COLO668 (cell line): ENCODE measurements around the gene TCP10L.
"Not testable (repeated sequence)": the region's sequence is repeated elsewhere in the genome, so short reads cannot be mapped to it uniquely, and the experiment has no call there.

Source experiments
- DNase-seq: peaks from one replicate; lab custom pipeline; 2025; ENCODE audit not compliant: unreplicated experiment; lab: John Stamatoyannopoulos, UW

Gene TCP10L

DNA sequence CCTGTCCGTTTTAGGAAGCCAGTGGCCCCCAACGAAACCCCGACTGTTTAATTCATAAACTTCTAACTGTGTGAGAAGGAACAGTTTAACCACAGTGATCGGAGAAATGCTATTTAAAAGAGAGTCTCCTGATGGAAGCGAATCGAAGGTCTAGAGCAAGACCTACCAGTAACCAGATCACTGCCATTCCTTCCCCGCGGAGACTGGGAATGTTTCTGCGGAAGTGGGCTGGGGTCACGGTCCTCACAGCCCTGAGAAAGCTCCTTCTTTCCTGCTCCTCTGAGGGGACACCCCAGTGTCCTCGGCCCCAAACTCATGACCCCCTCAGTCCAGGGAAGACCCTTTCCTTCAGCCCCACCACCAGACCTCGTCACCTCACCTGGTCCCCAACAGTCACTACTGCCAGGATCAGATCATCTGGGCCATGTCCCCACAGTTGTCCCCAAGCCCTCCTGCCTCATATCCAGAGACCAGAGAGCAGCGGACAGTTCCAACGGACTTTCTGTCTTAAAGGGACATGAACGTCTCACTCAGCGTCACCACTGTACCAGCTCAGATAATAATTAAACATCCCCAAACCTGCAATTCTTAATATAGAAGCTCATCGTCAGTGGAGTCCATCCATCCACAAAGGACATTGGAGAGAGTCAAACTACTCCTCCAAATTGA lies at the start of gene TCP10L:
TSS of gene TCP10L (minus strand) at position 482 of the 669 bp plus-strand sequence. CDS start 1,219 bp downstream, outside the sequence.
- no peak for DNase-seq

DNA sequence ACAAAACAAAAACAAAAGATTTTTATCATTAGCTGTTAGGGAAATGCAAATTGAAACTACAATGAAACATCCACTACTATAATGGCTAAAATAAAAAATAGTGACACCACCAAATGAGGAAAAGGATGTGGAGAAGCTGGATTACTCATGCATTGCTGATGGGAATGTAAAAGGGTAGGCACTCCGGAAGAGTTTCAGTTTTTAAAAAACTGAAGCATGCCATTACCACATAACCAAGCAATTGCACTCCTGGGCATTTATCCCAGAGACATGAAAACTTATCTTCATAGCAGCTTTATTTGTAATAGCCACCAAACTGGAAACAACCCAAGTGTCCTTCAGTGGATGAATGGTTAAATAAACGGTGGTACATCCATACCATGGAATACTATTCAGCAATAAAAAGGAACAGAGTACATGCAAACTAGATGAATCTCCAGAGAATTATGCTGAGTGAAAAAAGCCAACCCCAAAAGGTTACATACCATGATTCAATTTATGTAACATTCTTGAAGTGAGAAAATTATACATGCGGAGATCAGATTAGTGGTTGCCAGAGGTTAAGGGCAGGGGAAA lies 41.4 kb upstream of the TCP10L start:
- DNase-seq = no peak

- not testable (repeated sequence) for DNase-seq
These were observed 32.9 kb upstream of the TCP10L start for GRCh38 chr21:32618218-32618617.

GRCh38 chr21:32613436-32614043 lies 28.2 kb upstream of the TCP10L start:
- DNase-seq = no peak

DNA sequence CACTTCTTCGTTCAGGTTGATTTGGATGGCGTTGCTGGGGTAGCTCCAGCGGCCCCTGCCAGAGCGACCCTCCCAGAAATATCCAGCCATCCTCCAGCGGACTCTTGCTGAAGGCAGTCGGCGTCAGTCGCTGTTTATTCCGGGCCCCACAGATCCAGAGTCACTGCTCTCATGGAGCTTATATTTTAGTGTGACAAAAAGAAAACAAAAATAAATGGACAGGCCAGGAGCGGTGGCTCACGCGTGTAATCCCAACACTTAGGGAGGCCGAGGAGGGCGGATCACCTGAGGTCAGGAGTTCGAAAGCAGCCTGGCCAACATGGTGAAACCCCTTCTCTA lies 27.6 kb upstream of the TCP10L start:
- no peak for DNase-seq

DNA sequence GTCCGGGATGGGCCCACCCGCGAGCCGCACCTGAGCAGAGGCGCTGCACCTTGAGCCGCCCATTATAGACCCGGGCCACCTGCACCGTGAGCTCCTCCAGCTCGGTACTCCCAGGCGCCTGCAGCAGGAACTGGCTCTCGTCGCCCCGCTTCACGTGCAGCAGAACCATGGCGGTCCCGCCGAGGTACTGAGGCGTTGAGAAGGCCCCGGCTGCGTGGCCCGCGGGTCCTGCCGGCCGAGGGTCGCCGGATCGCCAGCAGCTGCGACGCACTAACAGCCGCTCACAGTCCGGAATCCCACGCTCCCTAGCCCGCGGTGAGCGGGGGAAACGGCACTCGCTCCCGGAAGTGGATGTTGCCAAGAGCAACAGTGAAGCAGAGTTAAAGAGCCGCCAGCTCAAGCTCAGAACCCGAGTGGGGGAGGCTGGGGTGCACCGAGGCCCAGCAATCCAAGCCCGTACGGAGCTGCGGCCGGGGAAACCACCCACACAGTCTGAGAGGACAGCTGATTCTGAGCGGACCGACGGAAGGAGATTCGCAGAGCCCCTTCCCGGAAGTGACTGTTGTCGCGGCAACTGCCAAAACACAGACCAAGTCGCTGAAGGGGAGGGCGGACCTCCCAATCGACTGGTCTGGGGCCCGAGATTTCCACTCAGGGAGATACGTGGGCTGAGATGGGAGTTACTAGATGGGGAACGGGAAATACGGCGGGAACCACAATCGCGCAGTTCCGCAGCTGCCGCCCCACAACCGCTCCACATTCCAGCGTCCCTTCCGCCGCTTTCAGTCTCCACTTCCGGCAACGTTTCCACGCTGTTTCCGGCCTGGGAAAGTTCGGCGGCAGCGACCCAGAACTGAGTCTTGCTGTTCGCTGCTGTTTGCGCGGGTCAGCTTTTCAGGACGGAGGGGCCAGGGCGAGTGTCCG lies 27.0 kb upstream of the TCP10L start, which contains the start of gene CFAP298:
TSS of gene CFAP298 (minus strand) at position 303 of the 924 bp plus-strand sequence. CDS start at position 169, 134 bp downstream.
- DNase-seq = peak; percentile 90

- DNase-seq = peak; percentile 50
These were observed 26.2 kb upstream of the TCP10L start for GRCh38 chr21:32611471-32611997.

- not testable (repeated sequence) for DNase-seq
These were observed 25.6 kb upstream of the TCP10L start for GRCh38 chr21:32610940-32611339.

DNA sequence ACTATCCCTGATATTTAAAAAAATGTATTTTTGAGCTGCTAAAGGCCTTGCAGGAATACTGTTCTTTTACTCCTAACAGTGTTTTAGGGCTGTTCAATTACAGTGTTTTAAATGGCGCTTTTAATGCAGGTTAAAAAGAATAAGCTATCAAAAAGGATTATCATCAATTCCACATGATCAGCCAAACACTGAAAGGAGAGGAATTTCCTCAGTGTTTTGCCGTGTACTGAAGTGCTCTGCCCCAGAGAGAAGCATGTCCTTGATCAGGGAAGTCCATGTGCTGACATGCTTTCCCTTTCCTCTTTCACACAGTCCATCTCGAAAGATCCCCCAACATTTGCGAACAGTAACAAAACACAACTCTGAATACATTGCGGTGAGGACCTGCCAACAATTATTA lies 23.5 kb upstream of the TCP10L start:
- no peak for DNase-seq

GRCh38 chr21:32605469-32605868 lies 20.1 kb upstream of the TCP10L start:
- no peak for DNase-seq

DNA sequence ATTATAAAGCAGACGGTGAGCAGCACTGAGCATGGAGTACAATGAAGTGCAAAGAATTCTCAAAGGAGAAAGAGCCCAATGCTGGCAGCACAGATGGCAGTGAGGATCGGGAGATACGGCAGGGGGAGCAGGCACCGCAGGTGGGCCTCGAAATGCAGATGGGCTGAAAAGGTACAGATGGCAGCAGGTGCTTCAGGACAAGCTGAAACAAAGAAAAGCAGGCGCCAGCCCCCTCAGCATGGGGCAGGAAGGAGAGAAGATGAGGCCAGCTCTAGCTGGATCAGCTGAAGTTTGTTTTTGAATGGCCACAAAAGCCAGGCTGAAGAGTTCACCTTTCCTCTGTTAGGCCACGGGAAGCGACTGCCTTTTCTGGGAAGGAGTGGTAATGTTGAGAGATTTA lies 19.1 kb upstream of the TCP10L start:
- DNase-seq = no peak

GRCh38 chr21:32603131-32603530 lies 17.8 kb upstream of the TCP10L start:
- no peak for DNase-seq

- DNase-seq = no peak
These were observed 16.8 kb upstream of the TCP10L start for GRCh38 chr21:32602099-32602498.

DNA sequence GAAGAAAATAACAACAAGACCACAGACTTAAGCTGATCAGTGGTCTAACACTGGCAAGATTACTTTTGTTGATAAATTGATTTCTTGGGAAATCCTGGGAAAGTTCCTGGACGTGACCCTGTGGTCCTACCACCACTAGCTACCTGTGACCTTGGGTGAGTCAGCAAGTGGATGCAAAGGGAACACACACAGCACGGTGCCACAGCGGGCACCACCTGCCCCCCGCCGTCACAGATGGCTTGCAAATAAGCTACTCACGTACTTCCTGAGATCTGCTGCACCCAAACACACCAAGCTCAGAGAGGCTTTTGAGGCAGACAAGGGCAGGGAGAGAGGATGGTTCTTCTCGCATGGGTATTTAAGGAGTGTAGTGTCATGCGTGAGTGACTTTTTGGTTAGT lies 14.2 kb upstream of the TCP10L start:
- no peak for DNase-seq

- DNase-seq = no peak
These were observed 13.8 kb upstream of the TCP10L start for GRCh38 chr21:32599091-32599490.

DNA sequence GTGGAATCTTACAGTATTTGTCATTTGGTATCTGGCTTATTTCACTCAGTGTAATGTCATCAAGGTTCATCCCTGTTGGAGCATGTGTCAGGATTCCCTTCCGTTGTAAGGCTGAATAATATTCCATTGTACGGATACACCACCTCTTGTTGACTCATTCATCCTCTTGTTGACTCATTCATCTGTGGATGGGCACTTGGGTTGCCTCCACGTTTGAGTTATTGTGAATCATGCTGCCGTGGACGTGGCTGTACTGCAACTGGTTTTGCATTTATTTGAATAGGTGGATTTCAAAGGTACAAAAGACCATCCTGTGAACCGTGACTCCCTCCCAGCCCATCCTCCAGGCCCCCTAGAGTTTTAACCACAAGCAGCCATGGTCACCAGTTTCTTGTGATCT lies 11.9 kb upstream of the TCP10L start:
- DNase-seq = peak; percentile 25

- DNase-seq = no peak
These were observed 10.1 kb upstream of the TCP10L start for GRCh38 chr21:32595431-32595830.

GRCh38 chr21:32593690-32594089 lies 8.4 kb upstream of the TCP10L start:
- DNase-seq = no peak

- no peak for DNase-seq
These were observed 7.7 kb upstream of the TCP10L start for GRCh38 chr21:32592929-32593502.

DNA sequence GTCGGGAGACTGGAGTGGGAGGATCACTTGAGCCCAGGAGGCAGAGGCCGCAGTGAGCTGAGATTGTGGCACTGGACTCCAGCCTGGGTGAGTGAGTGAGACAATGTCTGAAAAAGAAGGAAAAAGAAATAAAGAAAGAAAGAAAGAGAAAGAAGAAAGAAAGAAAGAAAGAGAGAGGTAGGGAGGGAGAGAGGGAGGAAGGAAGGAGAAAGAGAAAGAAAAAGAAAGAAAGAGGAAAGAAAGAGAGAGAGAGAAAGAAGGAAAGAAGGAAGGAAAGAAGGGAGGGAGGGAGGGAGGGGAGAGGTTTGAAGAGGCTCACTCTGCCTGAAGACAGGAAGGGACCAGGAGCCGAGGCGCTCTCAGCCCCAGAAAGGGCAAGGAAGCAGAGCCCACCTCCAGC lies 4.8 kb upstream of the TCP10L start:
- no peak for DNase-seq

DNA sequence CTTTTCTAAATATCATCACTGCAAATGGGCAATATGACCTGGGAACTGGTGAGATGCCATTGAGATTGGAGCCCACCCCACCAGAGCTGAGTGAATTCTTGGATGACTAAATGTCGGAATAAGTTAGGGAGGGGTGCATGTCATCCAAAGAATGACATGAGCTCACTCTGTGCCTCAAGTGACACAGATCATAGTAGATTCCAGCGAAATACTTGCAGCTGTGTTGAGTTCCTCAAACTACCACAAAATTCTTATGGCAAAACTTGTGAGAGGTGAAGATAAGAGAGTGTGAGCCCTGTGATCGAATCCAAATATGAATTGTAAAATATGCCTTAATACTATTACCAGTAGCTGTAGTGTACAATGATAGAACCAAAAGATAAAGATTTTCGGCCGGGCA lies 2.3 kb upstream of the TCP10L start:
- no peak for DNase-seq
